T follicular helper cell (primary cell): ENCODE data around the gene OVCA2.

Source experiments
- DNase-seq: peaks from one replicate; pipeline ENCODE4 v3.0.0-alpha.2; 2020; ENCODE audit warnings: low read depth

Gene OVCA2

DNA sequence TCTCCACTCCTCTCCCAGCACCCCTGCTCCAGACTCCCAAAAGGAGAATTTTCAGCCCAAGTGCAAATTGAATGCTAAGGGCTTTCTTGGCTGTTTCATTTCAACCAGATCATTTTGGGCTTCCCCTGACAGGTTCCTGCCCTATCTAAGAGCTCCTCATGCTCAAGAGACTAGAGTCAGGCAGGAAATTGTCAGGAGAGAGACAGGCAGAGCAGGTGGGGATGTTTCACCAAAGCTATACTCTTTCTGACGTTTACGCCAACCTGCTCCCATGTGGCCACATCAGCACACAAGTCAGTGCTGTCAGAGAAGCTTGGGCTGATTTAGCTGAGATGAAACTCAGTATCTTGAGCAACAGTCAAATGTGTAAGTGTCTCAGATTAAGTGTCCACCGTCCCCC lies 44.5 kb downstream of the OVCA2 start:
- DNase-seq, result no peak

DNA sequence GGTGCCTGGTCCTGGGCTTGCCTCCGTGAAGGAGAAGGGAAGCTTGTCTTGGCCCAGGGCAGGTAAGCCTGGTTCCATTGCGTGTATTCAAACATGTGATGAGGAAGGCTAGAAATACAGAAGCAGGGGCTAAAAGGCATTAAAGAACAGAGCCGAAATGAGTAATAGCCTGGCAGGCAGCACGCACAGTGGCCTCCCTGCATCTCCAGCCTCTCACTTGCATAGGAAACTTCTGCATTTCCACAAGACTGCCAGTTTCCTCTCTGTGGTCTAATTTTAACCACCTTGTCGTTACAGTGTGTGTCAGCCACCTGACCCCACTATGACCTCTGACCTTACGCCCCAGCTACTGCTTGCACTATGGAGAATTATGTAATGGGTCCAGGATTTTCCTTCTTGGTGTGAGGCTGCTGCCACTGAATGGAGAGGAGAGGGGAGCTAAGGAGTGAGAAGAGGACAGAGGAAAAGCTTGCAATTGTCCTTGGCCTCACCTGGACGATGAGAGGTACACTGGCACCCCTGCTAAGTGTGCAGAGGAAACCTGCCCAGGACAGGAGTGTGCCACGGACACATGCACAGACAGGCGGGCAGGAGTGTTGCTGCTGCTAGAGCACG lies 45.9 kb downstream of the OVCA2 start:
- DNase-seq, result no peak

DNA sequence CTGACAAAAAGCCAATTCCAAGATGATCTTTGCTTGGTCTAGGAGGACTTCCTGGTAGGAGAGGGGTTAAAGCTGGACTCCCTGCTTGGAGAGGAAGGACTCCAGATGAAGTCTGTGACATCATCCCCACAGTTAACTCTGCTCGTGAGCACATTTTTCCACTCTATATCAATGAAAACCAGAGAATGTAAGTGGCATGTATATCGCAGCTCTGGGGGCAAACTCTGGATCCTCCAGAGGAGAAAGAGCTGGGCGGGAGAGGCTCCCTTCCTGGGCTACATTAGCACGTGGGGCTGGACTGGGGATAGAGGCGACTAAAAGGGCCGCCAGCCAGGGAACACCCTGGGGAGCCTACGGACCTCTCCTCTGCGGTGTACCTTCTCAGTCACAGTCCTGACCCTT lies 47.2 kb downstream of the OVCA2 start:
- DNase-seq, result no peak

DNA sequence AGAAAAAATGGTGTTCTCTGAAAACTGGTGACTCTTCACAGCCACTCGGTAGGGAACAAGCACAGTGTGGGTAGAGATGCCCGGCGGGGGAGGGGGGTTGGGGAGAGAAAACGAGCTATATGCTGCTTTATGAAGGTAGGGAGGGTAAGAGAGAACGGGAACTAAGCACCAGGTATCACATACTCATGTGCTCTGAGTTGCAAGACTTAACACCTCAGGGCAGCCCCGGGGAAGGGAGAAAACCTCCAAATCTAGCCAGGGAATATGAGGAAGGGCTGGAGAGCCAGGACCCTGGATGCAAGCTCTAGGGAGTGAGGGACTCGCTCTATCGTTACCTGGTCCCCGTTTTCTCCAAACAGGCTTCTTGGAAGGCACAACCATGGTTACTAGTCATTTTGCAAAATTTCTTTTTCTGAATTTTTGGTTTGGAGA lies 48.4 kb downstream of the OVCA2 start:
- no peak for DNase-seq

DNA sequence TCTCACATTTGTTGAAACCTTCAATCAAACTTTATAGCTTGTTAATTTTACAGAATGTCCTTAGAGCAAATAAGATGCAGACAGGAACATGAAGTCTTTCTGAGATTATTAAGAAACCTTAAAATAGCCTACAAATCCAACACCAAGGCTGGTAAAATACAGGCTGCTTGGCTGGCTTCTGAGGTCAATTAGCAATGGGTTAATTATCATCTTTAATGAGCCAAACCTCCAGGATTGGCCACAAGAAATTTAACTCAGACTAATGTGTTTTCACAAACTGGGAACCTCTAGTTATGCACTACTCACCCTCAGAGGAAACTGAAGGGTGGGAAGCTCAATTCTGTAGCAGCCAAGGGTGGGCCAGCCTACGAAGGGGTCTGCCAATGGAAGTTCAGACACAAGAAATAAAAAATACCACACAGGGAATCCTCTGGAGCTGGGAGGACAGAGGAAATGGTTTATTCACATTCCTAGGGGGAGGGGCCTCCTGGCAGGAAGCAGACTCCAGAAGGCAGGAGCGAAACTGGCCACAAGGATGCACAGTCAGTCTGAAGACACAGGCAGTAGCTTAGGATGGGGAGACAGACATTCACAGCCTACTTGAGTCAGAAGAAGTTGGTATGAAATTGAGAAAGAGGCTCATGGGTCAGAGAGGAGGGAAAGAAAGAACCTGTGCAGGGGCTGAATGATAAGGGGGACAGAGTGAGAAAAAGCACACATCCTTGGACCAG lies 49.1 kb downstream of the OVCA2 start:
- DNase-seq, result no peak

DNA sequence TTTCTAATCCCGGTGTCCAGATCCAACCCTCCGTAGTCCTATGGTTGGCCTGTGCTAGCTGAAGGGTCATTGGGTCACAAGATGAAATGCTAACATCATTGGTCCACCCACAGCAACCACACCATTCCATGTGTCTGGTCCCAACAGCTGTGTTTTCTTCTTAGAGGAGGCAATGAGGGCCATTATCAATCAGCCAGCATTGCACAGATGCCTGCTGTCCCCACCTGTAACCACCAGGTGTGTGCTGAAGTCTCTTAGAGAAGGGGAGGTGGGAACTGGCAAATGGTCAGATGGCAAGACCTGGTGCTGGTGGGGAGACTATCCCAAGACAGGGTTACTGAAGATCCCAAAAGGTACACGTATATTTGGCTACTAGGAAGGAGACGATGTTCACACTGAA lies 50.4 kb downstream of the OVCA2 start:
- DNase-seq, result no peak
